ENCODE data around the gene EPHA6. TPM values are rescaled to one million over a fixed set of nuclear protein-coding genes. Genes with fewer than 3 reads are reported as not detected.
"Not testable (repeated sequence)": the region's sequence is repeated elsewhere in the genome, so short reads cannot be mapped to it uniquely, and the experiment has no call there.

Gene EPHA6
- polyA plus RNA-seq, 2 of the 4 experiments (the other 2 are of a cell fraction) = 0.08 TPM

DNA sequence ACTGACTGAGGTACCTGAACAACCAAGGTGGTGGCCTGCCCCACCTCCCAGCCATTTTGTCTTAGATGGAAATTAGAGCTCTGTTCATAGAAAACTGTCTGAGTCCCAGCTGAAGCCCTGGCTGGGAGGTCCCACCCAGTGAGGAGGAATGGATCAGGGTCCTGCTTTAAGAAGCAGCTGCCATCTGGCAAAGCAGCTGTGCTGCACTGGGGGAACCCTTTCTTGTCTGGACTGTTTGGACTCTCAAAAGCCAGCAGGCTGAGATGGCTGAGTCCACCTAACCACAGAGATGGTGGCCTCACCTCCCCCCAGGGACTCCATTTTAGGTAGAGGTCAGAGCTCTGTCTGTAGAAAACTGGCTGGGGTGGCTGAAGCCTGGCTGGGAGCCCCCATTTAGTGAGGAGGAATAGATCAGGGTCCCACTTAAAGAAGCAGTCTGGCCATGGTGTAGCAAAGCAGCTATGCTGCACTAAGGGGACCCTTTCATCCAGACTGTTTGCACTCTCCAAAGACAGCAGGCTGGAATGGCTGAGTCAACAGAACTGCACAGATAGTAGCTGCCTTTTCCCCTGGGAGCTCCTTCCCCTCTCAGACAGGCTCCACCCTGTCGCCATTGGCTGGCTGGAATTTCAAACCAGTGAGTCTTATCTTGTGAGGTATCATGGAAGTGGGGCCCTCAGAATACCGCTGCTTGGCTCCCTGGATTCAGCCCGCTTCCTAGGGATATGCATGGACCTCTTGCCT is 116.9 kb downstream of the EPHA6 start:
- CTCF ChIA-PET = interaction anchor here (1.0 kb wide), 1 partner anchor 863 kb away, joined by 3 read pairs; no protein-coding TSS in a partner anchor
- DNase-seq (ENCODE audit: low read depth in 1 of 2, low spot score in 1 of 2) = no peak
- Histone ChIP-seq H3K9me3 (peaks cover 7% of the 10 kb centered on the region; the same call in 2 of the 3 replicates), H3K4me2 (no peak overlapping the region), H3K4me1 (no peaks in the 10 kb centered on the region), H3K4me3 (no peak overlapping the region), H3K27ac (no peak overlapping the region)
- FAIRE-seq = no peak
- no peak for ATAC-seq
- POLR2A ChIA-PET = no interaction called here
- TF ChIP-seq CHD4 (IDR thresholded peaks at IDR 0.05; ENCODE audit: borderline replicate concordance) (no peak), ZNF302 (CRISPR knock-in tag; IDR thresholded peaks at IDR 0.05) (no peak), HMGXB4 (CRISPR knock-in tag; IDR thresholded peaks at IDR 0.05; ENCODE audit: borderline replicate concordance) (no peak), RNF2 (IDR thresholded peaks at IDR 0.05; ENCODE audit: borderline replicate concordance, low read depth) (no peak), EP300 (IDR thresholded peaks at IDR 0.05) (no peak), FOSB (CRISPR knock-in tag; IDR thresholded peaks at IDR 0.05) (no peak), POLR2A (IDR thresholded peaks at IDR 0.05; ENCODE audit: low read length) (no peak), ESRRA (IDR thresholded peaks at IDR 0.05; ENCODE audit: borderline replicate concordance, low read length) (no peak), CEBPB (IDR thresholded peaks at IDR 0.05) (no peak), GATA3 (IDR thresholded peaks at IDR 0.05; ENCODE audit: borderline replicate concordance) (no peak), KDM5A (IDR thresholded peaks at IDR 0.05) (no peak), EHF (CRISPR knock-in tag; IDR thresholded peaks at IDR 0.05) (no peak)
- TF ChIP-seq, protein P1, sequence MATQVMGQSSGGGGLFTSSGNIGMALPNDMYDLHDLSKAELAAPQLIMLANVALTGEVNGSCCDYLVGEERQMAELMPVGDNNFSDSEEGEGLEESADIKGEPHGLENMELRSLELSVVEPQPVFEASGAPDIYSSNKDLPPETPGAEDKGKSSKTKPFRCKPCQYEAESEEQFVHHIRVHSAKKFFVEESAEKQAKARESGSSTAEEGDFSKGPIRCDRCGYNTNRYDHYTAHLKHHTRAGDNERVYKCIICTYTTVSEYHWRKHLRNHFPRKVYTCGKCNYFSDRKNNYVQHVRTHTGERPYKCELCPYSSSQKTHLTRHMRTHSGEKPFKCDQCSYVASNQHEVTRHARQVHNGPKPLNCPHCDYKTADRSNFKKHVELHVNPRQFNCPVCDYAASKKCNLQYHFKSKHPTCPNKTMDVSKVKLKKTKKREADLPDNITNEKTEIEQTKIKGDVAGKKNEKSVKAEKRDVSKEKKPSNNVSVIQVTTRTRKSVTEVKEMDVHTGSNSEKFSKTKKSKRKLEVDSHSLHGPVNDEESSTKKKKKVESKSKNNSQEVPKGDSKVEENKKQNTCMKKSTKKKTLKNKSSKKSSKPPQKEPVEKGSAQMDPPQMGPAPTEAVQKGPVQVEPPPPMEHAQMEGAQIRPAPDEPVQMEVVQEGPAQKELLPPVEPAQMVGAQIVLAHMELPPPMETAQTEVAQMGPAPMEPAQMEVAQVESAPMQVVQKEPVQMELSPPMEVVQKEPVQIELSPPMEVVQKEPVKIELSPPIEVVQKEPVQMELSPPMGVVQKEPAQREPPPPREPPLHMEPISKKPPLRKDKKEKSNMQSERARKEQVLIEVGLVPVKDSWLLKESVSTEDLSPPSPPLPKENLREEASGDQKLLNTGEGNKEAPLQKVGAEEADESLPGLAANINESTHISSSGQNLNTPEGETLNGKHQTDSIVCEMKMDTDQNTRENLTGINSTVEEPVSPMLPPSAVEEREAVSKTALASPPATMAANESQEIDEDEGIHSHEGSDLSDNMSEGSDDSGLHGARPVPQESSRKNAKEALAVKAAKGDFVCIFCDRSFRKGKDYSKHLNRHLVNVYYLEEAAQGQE (IDR thresholded peaks at IDR 0.05) = no peak
- WGBS (ENCODE audit: missing lambda C conversion rate) = 5% methylated on average over 3 of the region's 3 CpGs

GRCh38 chr3:96942131-96942530 is 127.7 kb downstream of the EPHA6 start:
- H3K27ac ChIP-seq; FAIRE-seq; H3K4me2 ChIP-seq; H3K4me1 ChIP-seq; H3K4me3 ChIP-seq; H3K9me3 ChIP-seq; ATAC-seq; POLR2A ChIA-PET; CTCF ChIA-PET; DNase-seq (ENCODE audit: low read depth in 1 of 2, low spot score in 1 of 2): not testable (repeated sequence)
- WGBS (ENCODE audit: missing lambda C conversion rate) = 7% methylated on average over 7 of the region's 7 CpGs

- ChIA-PET POLR2A (no interaction called here), CTCF (no interaction called here)
- no peaks in the 10 kb centered on the region for H3K9me3 ChIP-seq
- H3K4me2 ChIP-seq = no peak overlapping the region
- H3K27ac ChIP-seq = no peak overlapping the region
- TF ChIP-seq NR3C1 (IDR thresholded peaks at IDR 0.05) (no peak), ATOH8 (CRISPR knock-in tag; IDR thresholded peaks at IDR 0.05; ENCODE audit: low read depth) (no peak), HDAC2 (IDR thresholded peaks at IDR 0.05) (no peak), KDM1A (IDR thresholded peaks at IDR 0.05; ENCODE audit: low read depth) (no peak), RCOR1 (IDR thresholded peaks at IDR 0.05; ENCODE audit: low read depth, low read length) (no peak), USF2 (IDR thresholded peaks at IDR 0.05) (no peak), MAFK (IDR thresholded peaks at IDR 0.05; ENCODE audit: partially characterized antibody) (no peak), FOSB (CRISPR knock-in tag; IDR thresholded peaks at IDR 0.05) (no peak), ZSCAN20 (CRISPR knock-in tag; IDR thresholded peaks at IDR 0.05) (no peak), EHMT2 (IDR thresholded peaks at IDR 0.05; ENCODE audit: low read depth) (no peak)
- TF ChIP-seq, protein P2, sequence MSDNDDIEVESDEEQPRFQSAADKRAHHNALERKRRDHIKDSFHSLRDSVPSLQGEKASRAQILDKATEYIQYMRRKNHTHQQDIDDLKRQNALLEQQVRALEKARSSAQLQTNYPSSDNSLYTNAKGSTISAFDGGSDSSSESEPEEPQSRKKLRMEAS (IDR thresholded peaks at IDR 0.05) = no peak
- no peak overlapping the region for H3K4me3 ChIP-seq
- ATAC-seq (no peak), DNase-seq (ENCODE audit: low read depth in 1 of 2, low spot score in 1 of 2) (no peak), FAIRE-seq (no peak)
- 36% methylated on average over 4 of the region's 4 CpGs for WGBS (ENCODE audit: missing lambda C conversion rate)
- no peaks in the 10 kb centered on the region for H3K4me1 ChIP-seq
Observed at GRCh38 chr3:96958856-96959255, 144.5 kb downstream of the EPHA6 start.

All from A549 (cell line).